ENCODE measurements around the gene MDC1.

The MDC1 gene

DNA sequence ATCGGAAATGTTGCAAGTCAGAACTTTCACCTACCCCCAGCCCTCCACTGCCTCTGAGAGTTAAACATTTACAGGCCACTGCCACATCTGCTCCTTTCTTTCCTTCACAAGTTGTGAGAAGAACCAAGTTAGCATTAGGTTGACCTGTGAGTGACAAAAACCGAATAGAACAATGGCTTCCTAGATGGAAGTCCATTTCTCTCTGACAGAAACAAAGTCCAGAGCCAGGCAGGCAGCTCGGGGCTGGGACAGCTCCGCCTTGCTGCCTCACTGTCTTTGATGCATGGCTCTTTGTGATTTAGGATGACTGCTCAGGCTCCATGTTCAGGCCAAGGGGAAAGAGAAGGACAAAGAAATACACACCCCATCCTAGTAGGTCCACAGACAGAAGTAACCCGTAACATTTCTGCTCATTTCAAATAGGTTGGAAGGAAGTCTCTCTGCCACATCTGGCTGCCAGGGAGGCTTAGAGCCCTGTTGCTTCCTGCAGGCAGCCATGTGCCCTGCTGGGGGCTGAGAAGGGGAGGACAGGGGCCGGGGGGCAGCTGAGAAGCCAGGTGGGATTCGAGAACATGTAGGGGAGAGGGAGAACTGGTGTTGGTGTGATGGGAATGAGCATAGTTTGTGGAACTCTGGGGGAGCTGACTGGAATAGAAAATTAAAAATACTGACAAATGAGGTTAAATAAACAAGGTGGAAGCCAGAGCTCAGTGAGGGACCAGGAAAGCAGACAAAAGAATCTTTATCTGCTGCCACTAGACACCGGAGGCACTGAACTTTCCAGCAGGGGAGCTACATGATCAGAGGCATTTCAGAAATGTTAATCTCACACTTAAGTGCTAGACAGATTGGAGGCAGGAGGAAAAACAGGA, 46.8 kb upstream of the MDC1 start:
- Histone ChIP-seq H3K4me1 (ENCODE audit: control insufficient read depth, low read length) (peaks cover under 1% of the 10 kb centered on the region; the same call in 1 of the 2 replicates), H4K20me1 (ENCODE audit: control insufficient read depth, insufficient read depth, low read depth, low read length) (no peaks in the 10 kb centered on the region), H3F3A (ENCODE audit: control insufficient read depth, insufficient read depth) (no peaks in the 10 kb centered on the region), H3K9me2 (replicated peaks; ENCODE audit: control insufficient read depth, low read length) (no peaks in the 10 kb centered on the region), H3K4me2 (ENCODE audit: low read length) (no peak overlapping the region), H3K79me2 (ENCODE audit: control insufficient read depth, low read length) (no peaks in the 10 kb centered on the region), H3K9me3 (ENCODE audit: control insufficient read depth, insufficient read depth, low read length) (no peaks in the 10 kb centered on the region), H3K36me3 (ENCODE audit: control insufficient read depth, low read length) (no peaks in the 10 kb centered on the region), H3K27me3 (ENCODE audit: control insufficient read depth, low read length) (peaks cover 34% of the 10 kb centered on the region), H3K4me3 (ENCODE audit: low read length) (no peak overlapping the region), H3K27ac (ENCODE audit: low read depth, low read length) (no peak overlapping the region)
- TF ChIP-seq, protein P1, sequence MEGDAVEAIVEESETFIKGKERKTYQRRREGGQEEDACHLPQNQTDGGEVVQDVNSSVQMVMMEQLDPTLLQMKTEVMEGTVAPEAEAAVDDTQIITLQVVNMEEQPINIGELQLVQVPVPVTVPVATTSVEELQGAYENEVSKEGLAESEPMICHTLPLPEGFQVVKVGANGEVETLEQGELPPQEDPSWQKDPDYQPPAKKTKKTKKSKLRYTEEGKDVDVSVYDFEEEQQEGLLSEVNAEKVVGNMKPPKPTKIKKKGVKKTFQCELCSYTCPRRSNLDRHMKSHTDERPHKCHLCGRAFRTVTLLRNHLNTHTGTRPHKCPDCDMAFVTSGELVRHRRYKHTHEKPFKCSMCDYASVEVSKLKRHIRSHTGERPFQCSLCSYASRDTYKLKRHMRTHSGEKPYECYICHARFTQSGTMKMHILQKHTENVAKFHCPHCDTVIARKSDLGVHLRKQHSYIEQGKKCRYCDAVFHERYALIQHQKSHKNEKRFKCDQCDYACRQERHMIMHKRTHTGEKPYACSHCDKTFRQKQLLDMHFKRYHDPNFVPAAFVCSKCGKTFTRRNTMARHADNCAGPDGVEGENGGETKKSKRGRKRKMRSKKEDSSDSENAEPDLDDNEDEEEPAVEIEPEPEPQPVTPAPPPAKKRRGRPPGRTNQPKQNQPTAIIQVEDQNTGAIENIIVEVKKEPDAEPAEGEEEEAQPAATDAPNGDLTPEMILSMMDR (IDR thresholded peaks at IDR 0.05; ENCODE audit: low read depth, low read length, poor library complexity, severe bottlenecking): no peak
- TF ChIP-seq EZH2phosphoT487 (IDR thresholded peaks at IDR 0.05; ENCODE audit: borderline replicate concordance, low read length): no peak

DNA sequence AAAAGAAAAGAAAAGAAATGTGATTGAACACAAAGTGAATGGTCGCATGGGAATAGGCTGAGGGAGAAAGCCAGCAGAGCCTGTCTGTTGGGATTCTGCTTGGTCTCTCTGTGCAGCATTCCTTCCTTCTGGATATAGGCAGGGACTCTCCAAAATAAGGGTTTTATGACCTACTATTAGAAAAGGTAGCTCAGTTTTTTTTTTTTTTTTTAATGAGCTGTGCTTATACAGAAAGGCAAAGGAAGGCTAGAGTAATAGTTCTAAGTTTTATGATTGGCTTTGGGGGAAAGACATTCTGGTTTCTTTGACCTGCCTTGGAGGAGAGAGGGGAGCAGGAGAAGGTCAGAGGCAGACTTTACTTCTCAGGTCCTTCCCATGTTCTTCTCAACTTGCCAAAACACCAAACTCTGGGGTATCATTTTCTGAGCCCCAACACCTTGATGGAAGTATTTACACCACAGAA, 46.1 kb upstream of the MDC1 start:
- Histone ChIP-seq H3F3A (ENCODE audit: control insufficient read depth, insufficient read depth) (no peaks in the 10 kb centered on the region), H3K79me2 (ENCODE audit: control insufficient read depth, low read length) (no peaks in the 10 kb centered on the region), H3K36me3 (ENCODE audit: control insufficient read depth, low read length) (no peaks in the 10 kb centered on the region), H3K9me3 (ENCODE audit: control insufficient read depth, insufficient read depth, low read length) (no peaks in the 10 kb centered on the region), H3K27ac (ENCODE audit: low read depth, low read length) (no peak overlapping the region), H4K20me1 (ENCODE audit: control insufficient read depth, insufficient read depth, low read depth, low read length) (no peaks in the 10 kb centered on the region), H3K4me3 (ENCODE audit: low read length) (no peak overlapping the region), H3K9me2 (replicated peaks; ENCODE audit: control insufficient read depth, low read length) (no peaks in the 10 kb centered on the region), H3K4me1 (ENCODE audit: control insufficient read depth, low read length) (no peaks in the 10 kb centered on the region), H3K4me2 (ENCODE audit: low read length) (no peak overlapping the region), H3K27me3 (ENCODE audit: control insufficient read depth, low read length) (peaks cover 37% of the 10 kb centered on the region)
- TF ChIP-seq, protein P1 (IDR thresholded peaks at IDR 0.05; ENCODE audit: low read depth, low read length, poor library complexity, severe bottlenecking): no peak
- no peak for TF ChIP-seq EZH2phosphoT487 (IDR thresholded peaks at IDR 0.05; ENCODE audit: borderline replicate concordance, low read length)

DNA sequence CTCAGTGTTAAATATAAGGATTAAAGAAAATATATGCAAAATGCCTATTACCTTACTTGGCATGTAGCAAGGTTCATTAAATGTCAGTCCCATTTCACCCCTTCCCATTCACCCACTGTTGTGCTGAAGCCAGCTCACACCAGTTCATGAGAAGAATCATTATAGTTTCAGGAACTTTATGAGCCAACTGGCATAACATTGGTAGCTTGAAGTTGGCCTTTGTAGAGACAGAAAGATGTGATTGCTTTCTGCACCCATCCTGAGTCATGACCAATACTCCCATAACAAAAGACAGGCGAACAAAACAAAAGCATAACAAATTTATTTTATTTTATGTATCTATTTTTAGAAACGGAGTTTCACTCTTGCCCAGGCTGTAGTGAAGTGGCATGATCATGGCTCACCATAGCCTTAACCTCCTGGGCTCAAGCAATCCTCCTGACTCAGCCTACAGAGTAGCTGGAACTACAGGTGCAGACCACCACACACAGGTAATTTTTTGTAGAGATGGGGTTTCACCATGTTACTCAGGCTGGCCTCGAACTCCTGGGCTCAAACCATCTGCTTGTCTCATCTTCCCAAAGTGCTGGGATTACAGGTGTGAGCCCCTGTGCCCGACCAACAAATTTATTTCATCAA, 44.8 kb upstream of the MDC1 start:
- Histone ChIP-seq H3K36me3 (ENCODE audit: control insufficient read depth, low read length) (no peaks in the 10 kb centered on the region), H4K20me1 (ENCODE audit: control insufficient read depth, insufficient read depth, low read depth, low read length) (no peaks in the 10 kb centered on the region), H3F3A (ENCODE audit: control insufficient read depth, insufficient read depth) (no peaks in the 10 kb centered on the region), H3K27ac (ENCODE audit: low read depth, low read length) (no peak overlapping the region), H3K4me3 (ENCODE audit: low read length) (no peak overlapping the region), H3K9me3 (ENCODE audit: control insufficient read depth, insufficient read depth, low read length) (no peaks in the 10 kb centered on the region), H3K79me2 (ENCODE audit: control insufficient read depth, low read length) (no peaks in the 10 kb centered on the region), H3K9me2 (replicated peaks; ENCODE audit: control insufficient read depth, low read length) (no peaks in the 10 kb centered on the region), H3K27me3 (ENCODE audit: control insufficient read depth, low read length) (peaks cover 40% of the 10 kb centered on the region), H3K4me2 (ENCODE audit: low read length) (no peak overlapping the region), H3K4me1 (ENCODE audit: control insufficient read depth, low read length) (no peaks in the 10 kb centered on the region)
- TF ChIP-seq, protein P1 (IDR thresholded peaks at IDR 0.05; ENCODE audit: low read depth, low read length, poor library complexity, severe bottlenecking): no peak
- no peak for TF ChIP-seq EZH2phosphoT487 (IDR thresholded peaks at IDR 0.05; ENCODE audit: borderline replicate concordance, low read length)

Measured in DOHH2 (cell line).